Astrocyte (in vitro differentiated cells and primary cell): ENCODE results near the gene QTRT2.

Experiments used
- CTCF ChIP-seq: IDR thresholded peaks from 2 replicates; pipeline ENCODE4 v1.5.1; 2011; ENCODE audit warnings: low read depth, mild to moderate bottlenecking, inconsistent platforms, low read length, moderate library complexity; ENCODE audit not compliant: insufficient read depth
- EZH2 ChIP-seq: IDR thresholded peaks from 2 replicates; pipeline ENCODE4 v1.6.1; 2012; ENCODE audit warnings: mild to moderate bottlenecking, low read length, inconsistent platforms; ENCODE audit not compliant: insufficient read depth

GRCh38 chr3:114112696-114113095 is 56.2 kb downstream of the QTRT2 start:
- no peak for TF ChIP-seq CTCF
- no peak for TF ChIP-seq EZH2
